Suprapubic skin (tissue), 4 donors: Measurements from ENCODE around the gene SH3GL1.

Experiments
- CTCF ChIP-seq, 2 donors: fragments of 200-600 bp in 1 of 2; fragments of 450-650 bp in 1 of 2; sonication (generic) in 1 of 2; IDR thresholded peaks; one replicate each; pipeline ENCODE4 v1.5.1; 2016 to 2019; ENCODE audit warnings: antibody characterized with exemption in 2 of 2, mild to moderate bottlenecking in 1 of 2, moderate library complexity in 1 of 2
- EP300 ChIP-seq: sonication (generic); formaldehyde crosslinking; IDR thresholded peaks from one replicate; pipeline ENCODE4 v1.6.1; 2017; ENCODE audit warnings: antibody characterized with exemption
- POLR2A ChIP-seq, 2 donors: fragments of 450-650 bp; IDR thresholded peaks; one replicate each; pipeline ENCODE4 v1.6.1; 2017; ENCODE audit warnings: antibody characterized with exemption in 2 of 2, mild to moderate bottlenecking in 2 of 2, moderate library complexity in 2 of 2
- POLR2AphosphoS5 ChIP-seq, 3 donors: sonication (generic); formaldehyde crosslinking; IDR thresholded peaks; one replicate each; pipeline ENCODE4 v1.6.1; 2017; ENCODE audit warnings: antibody characterized with exemption in 3 of 3

- TF ChIP-seq CTCF (IDR thresholded peaks at IDR 0.05) (no peak), POLR2A (IDR thresholded peaks at IDR 0.05) (no peak), POLR2AphosphoS5 (IDR thresholded peaks at IDR 0.05) (no peak), EP300 (no peak)
Measured at GRCh38 chr19:4376671-4376990, 23.7 kb downstream of the SH3GL1 start.
